ENCODE results near the gene FGF3.

FGF3 gene

DNA sequence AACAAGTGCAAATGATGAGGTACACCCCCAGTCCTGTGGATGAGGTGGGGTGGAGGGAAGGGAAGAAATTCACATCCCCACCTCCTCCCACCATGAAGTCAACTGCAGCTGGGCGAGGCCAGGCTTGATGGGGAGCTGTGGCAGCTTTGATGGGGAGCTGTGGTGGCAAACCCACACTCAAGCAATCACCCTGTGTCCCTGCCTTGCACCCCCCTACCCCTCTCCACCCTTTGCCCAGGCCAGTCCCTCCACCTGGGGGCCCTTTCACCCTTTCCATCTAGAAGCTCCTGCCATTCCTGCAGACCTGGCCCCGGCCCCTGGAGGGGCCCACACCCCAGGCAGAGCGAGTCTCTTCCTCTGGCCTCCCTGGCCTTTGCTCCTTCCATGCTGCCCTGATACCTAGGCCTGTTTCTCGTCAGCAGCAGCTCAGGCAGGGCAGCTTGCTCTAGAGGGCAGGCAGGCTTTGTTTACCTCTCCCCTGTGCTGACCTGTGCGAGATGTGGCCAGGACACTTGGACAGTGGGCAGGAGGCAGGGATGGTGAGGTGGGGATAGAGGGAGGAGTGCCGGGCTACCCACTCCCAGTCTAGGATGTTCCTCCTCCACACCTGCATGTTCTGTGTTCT is 4.5 kb upstream of the FGF3 start:
- no peak for DNase-seq (ENCODE audit: low spot score)

DNA sequence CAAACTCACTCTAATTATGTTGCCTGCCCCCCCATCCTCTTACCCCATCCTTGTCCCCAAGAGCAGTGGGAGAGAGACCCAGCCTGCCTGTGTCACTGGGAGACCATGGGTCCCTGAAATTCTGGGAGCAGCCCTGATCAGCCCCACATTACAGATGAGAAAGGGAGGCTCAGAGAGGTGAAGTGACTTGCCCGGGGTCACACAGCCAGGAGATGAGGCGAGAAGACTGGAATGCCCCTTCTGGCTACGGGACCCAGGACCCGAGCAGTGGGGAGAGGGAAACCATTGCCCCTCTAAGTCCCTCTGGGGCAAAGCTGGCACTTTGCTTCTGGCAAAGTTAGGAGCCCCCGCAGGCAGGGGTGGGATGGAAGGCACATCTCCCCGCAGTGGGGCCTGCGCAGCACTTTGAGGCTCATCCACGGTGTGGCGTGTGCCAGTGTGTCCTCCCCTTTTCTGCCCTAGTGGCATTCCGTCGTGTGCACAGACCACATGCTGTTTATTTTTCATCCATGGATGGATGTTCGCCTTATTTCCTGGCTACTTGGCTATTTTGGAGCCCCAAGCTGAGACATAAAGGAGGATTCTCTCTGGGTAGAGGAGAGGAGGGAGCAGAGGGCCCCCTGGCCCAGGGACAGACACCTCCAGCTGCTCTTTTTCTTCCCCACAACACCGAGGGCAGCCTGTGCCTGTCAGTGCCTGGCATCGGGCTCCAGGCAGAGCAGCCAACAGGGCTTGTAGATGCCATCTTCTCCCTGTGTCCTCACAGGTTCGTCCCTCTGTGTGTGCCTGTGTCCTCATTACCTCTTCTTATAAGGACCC is 3.7 kb upstream of the FGF3 start:
- DNase-seq (ENCODE audit: low spot score), result no peak

DNA sequence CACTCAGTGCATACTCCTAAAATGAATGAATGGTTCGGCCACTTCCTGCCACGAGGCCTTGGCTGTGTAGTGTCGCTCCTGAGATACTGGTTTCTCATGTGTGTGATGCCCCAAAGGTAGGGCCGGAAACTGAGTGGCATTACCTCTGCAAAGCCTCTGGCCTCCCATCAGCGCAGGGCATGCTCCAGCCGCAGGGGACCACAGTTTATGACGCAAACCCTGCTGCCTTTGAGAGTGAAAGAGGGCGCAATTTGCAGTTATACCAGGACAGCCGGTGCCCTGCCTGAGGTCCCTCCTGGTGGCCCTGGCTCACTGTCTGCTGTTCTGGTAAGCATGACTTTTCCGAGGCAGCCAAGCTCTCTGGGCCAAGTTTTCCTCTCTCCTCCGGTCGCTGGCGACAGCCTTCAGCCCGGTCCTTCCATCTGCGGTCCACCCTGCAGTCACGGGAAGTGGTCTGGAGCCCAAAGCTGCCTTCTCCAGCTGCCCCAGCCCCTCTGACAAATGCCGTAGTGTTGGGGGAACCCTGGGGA is 2.4 kb upstream of the FGF3 start:
- DNase-seq (ENCODE audit: low spot score), result no peak

DNA sequence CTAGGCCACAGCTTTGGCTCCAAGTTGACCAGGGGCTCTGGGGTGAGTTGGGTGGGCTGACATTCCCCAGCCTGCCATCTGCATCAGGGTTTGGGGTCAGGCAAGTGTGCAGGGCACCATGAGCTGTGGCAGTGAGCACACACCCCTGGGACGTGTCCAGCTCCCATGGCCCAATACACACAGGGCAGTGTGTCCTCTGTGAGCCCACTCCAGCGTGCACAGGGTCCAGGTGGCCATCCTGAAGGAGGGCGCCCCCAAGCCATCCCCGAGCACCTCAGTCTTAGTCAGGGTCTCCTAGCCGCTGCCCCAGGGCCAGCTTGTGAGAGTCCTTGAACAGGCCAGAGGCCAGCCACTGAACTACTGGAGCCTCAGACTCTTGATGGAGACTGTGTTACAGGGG is 1.2 kb upstream of the FGF3 start:
- DNase-seq (ENCODE audit: low spot score), result no peak

DNA sequence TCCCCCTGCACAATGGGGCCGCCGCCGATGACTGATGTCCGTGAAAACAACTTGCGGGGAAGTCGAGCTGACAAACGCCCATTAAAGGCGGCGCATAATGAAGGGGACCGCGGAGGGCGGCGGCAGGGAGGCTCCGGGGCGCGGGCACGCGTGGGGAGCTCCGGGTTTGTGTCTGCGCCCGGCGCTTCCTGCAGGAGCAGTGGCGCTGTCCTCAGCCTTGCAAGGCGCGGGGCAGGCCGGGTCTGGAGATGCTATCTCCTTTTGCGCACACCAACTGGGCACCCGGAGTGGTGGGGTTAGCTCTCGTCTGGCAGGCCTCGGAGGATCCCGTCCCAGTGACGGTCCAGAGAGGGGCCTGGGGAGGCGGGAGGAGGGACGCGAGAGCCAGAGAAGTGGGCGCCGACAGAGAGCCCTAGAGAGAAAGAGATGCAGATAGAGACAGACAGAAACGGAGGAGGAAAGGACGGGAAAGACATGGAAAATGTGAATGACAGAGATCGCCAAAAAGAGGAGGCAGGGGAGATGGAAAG is 390 bp upstream of the FGF3 start:
- DNase-seq (ENCODE audit: low spot score), result no peak

DNA sequence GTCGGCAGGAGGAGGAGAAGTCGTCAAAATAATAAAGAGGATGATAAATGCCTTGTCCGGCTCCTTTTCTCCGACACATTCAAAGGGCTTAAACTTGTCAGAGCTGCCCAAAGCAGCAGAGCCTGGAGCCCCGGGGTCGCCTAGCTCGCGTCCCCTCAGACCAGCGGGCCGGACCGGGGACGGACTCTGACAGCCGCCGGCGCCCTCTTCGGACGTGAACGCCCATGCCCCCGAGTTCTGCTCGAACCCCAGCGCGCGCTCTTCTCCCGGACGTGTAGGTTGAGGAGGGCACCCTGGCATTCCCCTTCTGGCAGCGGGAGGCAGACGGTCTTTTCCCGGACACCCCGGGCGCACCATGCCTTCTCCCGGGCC is 999 bp downstream of the FGF3 start:
- DNase-seq (ENCODE audit: low spot score), result no peak

DNA sequence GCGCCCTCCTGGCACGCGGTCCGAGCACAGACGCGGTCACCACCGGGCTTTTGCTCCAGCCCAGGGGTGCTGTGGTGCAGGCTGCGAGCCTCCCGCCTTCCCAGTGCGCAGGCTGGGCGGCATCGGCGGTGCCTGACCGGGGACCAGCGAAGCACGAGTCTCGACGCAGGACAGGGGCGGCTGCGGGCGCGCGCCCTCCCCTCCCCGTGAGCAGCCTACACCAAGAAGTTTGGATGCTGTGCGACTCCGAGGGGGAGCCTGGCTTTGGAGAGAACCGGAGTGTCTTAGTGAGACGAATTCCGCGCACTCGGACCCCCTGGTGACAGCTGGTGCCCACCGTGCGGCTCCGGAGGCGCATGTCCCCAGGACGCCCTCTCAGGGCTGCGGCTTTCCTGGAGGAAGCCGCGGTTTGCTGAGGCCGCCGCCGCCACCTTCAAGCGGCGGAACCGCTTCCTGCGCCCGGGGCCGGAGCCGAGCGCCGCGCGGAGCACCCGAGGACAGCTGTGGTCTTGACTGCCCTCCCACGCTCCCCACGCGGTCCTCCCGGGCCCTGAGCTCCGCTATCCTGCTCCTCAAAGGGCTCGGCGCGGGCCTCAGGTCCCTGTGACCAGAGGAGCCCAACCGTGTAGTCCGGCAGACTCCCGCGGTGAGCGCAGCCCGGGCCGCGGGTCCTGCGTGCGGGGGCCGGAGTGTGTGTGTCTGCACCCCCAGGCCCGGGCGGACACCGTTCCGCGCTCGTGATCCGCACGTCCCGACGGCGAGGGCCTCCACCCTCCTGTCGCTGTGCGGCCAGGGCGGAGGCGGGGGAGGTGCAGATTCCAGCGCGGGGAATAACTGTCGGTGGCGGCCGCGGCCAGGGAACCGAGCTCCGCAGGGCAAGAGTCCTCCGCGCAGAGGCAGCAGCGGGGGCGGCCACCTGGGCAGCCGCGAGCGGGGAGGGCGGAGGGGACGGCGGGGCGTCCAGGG is 1.7 kb downstream of the FGF3 start:
- DNase-seq (ENCODE audit: low spot score), result no peak

DNA sequence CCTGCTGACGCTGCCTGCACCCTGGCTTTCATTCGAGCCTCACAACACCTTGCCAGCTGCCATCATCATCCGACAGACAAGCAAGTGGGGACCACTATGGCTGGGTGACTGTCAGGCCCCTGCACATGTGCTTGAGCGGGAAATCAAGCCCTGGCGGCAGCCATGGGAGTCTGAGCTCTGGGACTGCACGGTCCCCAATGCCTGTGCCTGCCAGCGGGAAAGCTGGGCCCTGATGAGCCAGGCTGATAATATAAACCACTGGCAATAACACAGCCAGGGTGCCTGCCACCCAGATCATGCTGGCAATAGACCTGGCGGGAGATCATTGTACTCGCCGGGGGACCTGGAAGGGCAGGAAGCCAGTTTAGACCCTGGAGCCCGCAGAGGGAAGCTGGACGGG is 2.5 kb downstream of the FGF3 start:
- no peak for DNase-seq (ENCODE audit: low spot score)

DNA sequence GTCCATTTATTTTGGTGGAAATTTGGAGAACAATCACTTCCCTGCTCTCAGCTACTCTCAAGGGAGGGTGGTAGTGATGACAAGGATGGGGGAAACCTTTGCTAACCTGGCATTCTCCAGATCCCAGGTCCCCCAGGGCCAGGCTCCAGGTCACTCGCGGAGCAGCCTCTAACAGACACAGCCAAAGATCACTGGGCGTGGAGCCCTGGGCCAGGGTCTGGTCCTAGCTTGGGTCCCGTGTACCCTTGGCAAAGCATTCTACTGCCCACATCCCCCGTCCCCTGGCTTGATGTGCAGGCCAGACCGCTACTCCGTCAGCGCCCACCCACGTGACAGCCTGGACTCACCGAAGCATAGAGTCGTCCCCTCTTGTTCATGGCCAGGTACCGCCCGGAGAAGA is 3.2 kb downstream of the FGF3 start:
- DNase-seq (ENCODE audit: low spot score), result no peak

DNA sequence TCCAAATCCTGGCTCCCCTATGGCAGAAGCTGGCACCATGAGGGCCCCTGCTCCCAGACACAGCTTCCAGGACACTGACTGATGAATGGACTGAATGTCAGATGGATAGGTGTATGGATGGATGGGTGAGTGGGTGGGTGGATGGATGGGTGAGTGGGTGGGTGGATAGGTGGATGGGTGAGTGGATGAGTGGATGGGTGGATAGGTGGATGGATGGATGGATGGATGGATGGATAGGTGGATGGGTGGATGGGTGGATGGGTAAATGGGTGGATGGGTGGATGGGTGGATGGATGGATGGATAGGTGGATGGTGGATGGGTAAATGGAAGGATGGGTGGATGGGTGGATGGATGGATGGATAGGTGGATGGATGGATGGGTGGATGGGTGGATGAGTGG is 4.3 kb downstream of the FGF3 start:
- DNase-seq (ENCODE audit: low spot score), result no peak

DNA sequence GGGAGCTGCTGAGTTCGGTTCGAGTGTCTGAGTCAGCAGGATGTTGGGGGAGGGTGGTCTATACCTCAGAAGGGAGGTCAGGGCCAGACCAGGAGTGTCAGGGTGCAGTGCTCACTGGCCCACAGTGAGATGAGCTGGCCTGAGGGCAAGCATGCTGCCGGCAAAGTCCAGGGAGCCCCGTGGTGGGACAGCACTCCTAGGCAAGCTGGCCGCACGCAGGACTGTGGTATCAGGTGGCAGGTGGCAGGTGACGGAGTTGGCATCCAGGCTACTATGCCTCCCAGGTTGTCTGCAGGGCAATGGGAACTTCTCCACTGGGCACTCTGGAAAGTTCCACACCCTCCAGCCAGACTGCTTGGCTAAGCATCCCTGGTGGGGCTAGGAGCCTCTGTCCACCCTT is 4.8 kb downstream of the FGF3 start:
- no peak for DNase-seq (ENCODE audit: low spot score)

DNA sequence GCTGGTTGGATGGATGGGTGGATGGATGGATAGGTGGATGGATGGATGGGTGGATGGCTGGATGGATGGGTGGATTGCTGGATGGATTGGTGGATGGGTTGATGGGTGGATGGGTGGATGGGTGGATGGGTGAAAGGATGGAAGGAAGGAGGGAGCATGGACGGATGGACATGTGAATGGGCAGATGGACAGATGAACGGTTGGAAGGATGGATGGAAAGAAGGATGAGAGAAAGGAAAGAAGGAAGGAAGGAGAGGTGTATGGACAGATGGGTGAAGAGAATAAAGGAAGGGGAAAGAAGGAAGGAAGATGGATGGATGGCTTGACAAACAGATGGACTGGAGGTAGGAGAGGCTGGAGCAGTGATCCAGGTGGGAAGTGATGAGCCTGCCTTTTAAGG is 5.4 kb downstream of the FGF3 start:
- no peak for DNase-seq (ENCODE audit: low spot score)

DNA sequence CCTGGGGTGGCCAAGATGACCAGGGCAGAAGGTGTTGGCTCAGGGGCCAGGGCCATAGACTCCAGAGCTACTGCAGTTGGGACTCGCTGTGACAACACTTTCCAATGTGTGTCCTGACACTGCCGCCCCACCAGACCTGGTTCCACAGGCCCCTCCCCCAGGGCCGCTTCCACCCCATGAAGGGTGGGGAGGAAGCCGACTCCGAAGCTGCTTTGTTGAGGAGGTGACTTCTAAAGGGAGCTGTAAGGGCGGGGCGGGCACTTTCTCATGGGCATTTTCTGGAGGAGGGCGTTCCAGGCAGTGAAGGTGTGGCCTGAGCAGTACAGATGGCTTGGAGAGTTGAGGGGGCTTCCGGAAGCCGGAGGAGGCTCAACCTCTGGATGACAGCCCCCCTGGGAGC is 6.3 kb downstream of the FGF3 start:
- DNase-seq (ENCODE audit: low spot score), result no peak

DNA sequence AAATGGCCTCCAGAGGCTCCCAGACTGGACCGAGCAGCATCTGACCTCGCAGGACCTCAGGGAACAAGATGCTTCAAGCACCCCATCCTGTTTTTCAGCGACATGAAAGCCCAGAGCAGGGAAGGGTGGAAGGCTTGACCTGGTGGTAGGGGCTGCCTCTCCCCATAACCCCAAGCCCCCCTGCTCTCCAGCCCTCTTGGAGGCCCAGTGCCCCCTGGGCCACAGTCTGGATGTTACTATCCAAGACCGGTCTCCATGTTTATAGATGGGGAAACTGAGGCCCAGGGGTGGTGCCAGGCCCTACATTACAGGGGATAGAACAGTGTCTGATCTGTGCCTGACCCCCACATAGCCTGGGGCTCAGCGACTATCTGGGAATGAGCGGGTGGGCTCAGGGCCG is 7.0 kb downstream of the FGF3 start:
- no peak for DNase-seq (ENCODE audit: low spot score)

DNA sequence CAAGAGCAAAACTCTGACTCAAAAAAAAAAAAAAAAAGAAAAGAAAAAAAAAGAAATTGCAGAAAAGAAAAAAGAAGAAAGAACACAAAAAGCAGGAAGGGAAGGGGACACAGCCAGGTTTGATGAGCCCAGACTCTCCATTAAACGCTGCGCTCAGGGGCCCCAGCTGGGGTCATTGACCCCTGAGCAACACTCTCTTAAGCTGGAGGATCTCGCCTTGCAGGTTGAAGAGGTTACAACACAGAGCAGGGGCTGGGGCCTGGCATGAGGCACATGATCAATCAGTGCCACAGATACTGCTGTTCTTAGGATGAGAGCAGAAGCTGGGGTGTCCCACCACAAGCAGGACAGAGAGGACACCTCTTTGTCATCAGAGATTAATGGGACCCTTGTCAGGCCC is 7.8 kb downstream of the FGF3 start:
- no peak for DNase-seq (ENCODE audit: low spot score)

DNA sequence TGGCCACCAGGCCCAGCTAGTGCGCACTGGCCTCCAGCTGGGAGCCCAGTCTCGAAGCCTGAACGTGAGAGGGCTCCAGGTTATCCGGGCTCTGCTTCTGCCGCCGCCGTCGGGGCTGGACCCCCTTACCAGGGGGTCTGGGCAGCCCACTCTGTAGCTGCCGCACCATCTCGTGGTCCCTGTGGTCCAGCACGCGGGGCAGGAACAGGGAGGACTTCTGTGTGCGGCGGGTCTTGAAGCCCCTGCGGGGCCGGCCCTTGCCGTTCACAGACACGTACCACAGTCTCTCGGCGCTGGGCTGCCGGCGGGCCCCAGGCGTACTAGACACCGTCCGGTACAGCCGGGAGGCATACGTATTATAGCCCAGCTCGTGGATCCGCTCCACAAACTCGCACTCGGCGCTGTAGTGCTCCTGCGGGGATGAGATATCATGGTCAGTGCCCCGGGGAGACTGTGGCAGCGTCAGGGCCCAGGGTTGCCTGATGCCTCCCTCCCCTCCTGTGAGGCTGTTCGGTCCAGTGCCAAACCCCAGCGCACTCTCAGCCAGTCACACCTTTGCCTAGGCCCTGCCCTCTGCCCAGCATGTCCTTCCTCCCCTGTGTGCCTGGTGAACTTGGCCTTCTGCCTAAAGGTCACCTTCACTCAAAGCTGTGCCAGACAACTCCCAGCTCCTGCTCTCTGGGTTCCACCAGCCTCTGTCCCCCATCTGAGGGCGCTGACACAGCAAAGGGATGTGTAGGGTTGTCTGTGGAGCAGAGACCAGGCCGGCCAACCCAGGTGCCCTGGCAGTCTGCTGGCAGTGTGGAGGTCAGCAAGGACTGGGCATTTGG is 8.7 kb downstream of the FGF3 start:
- no peak for DNase-seq (ENCODE audit: low spot score)

DNA sequence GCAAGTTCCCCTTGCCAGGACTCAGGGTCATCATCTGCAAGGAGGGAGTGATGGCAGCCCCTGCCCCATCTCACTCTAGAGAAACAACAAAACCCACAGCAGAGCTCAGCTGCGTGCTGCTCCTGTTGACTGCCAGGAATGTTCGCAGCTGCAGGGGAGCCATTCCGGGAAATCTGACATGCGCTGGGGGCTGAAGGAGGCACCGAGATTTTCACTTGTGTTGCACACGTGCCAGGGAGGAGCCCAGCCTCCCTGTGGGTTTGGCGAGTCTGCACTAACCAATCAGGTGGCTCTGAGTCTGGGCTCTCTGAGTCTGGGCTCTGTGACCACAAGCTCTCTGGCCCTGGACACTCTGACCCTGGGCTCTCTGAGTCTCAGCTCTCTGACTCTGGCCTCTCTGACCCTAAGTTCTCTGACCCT is 10.5 kb downstream of the FGF3 start:
- no peak for DNase-seq (ENCODE audit: low spot score)

DNA sequence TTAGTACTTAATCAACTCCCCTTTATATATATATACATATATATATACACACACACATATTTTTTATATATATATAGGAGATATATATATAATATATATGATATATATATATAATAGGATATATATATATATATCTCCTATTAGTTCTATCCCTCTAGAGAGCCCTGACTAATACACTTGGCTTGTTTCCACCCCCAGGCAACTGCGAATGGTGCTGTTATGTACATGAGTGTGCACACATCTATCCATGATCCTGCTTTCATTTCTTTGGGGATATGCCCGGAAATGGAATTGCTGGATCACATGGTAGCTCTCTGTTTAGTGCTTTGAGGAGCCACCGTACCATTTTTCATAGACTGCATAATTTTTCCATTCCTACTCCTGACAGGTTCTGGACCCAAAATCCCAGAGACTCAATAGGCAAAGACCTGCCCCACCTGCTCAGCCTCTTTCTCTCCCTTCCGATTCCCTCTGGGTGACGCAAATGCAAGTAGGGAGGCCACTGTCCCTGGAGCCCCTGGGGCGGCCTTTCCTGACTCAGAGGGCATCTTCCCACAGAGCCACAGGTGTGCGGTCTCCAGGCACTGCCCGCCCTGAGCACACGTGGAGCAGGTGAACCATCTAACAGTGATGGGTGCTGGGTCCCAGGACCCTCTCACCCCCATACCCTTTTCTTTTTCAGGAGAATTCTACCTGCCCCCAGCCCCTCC is 12.0 kb downstream of the FGF3 start:
- DNase-seq (ENCODE audit: low spot score), result no peak

DNA sequence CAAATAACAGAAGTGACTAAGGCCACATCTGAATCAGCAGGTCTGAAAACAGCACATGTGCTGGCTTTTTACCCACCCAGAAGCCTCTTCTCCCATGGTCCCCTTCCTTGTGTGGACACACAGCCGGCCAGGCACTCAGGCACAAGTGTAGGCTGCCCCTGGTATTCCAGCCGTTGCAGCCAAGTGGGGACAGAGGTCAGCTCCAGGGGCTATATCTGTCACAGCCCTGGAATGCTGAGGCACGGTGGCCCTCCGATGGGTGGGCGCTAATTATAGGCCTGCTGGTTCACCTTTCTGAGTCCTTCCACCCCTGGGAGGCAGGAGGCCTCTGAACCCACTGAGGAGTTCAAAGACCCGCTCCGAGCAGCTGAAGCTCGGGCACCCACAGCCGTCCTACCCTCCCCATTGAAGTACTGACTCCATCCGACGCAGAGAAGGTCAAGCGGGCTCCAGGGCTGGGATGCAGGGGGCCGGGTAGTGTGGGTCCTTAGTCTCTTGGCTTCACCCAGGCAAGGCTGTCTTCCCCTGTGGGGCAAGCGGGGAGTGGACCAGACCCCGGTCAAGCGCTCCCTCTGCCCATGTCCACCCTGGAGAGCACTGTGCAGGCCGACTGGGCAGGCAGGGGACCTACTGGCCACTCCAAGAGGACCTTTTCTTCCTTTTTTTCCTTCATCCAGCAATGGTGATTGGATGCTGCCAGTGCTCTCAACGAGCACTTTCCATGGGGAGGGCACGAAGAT is 14.3 kb downstream of the FGF3 start:
- no peak for DNase-seq (ENCODE audit: low spot score)

DNA sequence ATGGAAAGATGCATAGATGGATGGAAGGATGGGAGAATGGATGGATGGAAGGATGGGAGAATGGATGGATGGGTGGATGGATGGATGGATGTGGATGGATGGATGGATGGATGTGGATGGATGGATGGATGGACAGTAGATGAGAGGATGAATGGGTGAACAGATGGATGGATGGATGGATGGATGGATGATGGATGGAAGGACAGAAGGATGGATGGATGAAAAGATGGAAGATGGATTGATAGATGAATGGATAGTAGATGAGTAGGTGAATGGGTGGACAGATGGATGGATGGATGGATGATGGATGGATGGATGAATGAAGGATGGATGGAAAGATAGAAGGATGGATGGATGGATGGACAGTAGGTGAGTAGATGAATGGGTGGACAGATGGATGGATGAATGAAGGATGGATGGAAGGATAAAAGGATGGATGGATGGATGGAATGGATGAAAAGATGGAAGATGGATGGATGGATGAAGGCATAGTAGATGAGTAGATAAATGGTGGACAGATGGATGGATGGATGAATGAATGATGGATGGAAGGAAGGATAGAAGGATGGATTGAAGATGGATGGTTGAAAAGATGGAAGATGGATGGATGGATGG is 15.5 kb downstream of the FGF3 start:
- no peak for DNase-seq (ENCODE audit: low spot score)
